Mesodermal cell (in vitro differentiated cells): ENCODE measurements around the gene EYA3.

Experiments
- H3K27ac ChIP-seq: 2 replicates; pipeline ENCODE4 v1.7.0; 2013; ENCODE audit warnings: mild to moderate bottlenecking, low read depth, low read length, moderate library complexity; ENCODE audit not compliant: severe bottlenecking
- H3K36me3 ChIP-seq: 2 replicates; pipeline ENCODE4 v1.7.1; 2013; ENCODE audit warnings: mild to moderate bottlenecking, low read length, moderate library complexity; ENCODE audit not compliant: control insufficient read depth, insufficient read depth
- H3K4me1 ChIP-seq: one replicate; pipeline ENCODE4 v1.7.1; 2013; ENCODE audit warnings: mild to moderate bottlenecking, low read length; ENCODE audit not compliant: insufficient read depth, control insufficient read depth, poor library complexity, severe bottlenecking
- H3K4me3 ChIP-seq: 2 replicates; pipeline ENCODE4 v1.7.0; 2013; ENCODE audit warnings: low read length, control low read depth, mild to moderate bottlenecking; ENCODE audit not compliant: insufficient read depth, poor library complexity, severe bottlenecking; ENCODE audit errors: extremely low read depth
- H3K9me3 ChIP-seq: 2 replicates; pipeline ENCODE4 v1.7.1; 2013; ENCODE audit warnings: mild to moderate bottlenecking, low read length, moderate library complexity; ENCODE audit not compliant: control insufficient read depth
- WGBS, 2 experiments: methylation state at CpG; one replicate each; pipeline ENCODE4 v1.1.5; 2013; ENCODE audit warnings: missing lambda C conversion rate in 2 of 2; ENCODE audit not compliant: insufficient coverage in 2 of 2; 5-methylcytosine and 5-hydroxymethylcytosine counted together

Gene EYA3

GRCh38 chr1:27992276-27992675 is 96.1 kb downstream of the EYA3 start:
- no peak overlapping the region for H3K4me3 ChIP-seq
- peak overlapping the region; percentile 45 for H3K27ac ChIP-seq
- H3K9me3 ChIP-seq, result no peaks in the 10 kb centered on the region
- 84 to 85% methylated on average over 6 of the region's 6 CpGs for WGBS, 2 experiments
- H3K4me1 ChIP-seq, result peaks cover 8% of the 10 kb centered on the region
- peaks cover 87% of the 10 kb centered on the region for H3K36me3 ChIP-seq

- H3K4me1 ChIP-seq, result peaks cover 8% of the 10 kb centered on the region
- H3K36me3 ChIP-seq, result peaks cover 83% of the 10 kb centered on the region
- WGBS, 2 experiments, result 78 to 100% methylated on average over 2 of the region's 3 CpGs
- no peak overlapping the region for H3K4me3 ChIP-seq
- no peak overlapping the region for H3K27ac ChIP-seq
- no peaks in the 10 kb centered on the region for H3K9me3 ChIP-seq
Measured at GRCh38 chr1:27990920-27991537, 97.4 kb downstream of the EYA3 start.

- Histone ChIP-seq H3K9me3 (no peaks in the 10 kb centered on the region), H3K4me3 (no peak overlapping the region), H3K27ac (no peak overlapping the region), H3K36me3 (peaks cover 42% of the 10 kb centered on the region), H3K4me1 (no peaks in the 10 kb centered on the region)
- 83 to 88% methylated on average over 1 to 3 of the region's 3 CpGs for WGBS, 2 experiments
Measured at GRCh38 chr1:27981145-27981544, 107.3 kb downstream of the EYA3 start.

GRCh38 chr1:27980216-27980845 is 108.1 kb downstream of the EYA3 start:
- WGBS, 2 experiments, result 100% methylated on average over 1 of the region's 1 CpG; no CpG with 5 or more reads in 1 of the 2 experiments
- H3K27ac ChIP-seq, result no peak overlapping the region
- no peaks in the 10 kb centered on the region for H3K9me3 ChIP-seq
- no peaks in the 10 kb centered on the region for H3K4me1 ChIP-seq
- no peak overlapping the region for H3K4me3 ChIP-seq
- peaks cover 38% of the 10 kb centered on the region for H3K36me3 ChIP-seq

GRCh38 chr1:27979859-27980201 is 108.6 kb downstream of the EYA3 start:
- Histone ChIP-seq H3K4me1 (no peaks in the 10 kb centered on the region), H3K9me3 (no peaks in the 10 kb centered on the region), H3K27ac (no peak overlapping the region), H3K36me3 (peaks cover 37% of the 10 kb centered on the region), H3K4me3 (no peak overlapping the region)
- WGBS, 2 experiments, result 90 to 95% methylated on average over 2 of the region's 2 CpGs

GRCh38 chr1:27979151-27979858 is 109.1 kb downstream of the EYA3 start:
- WGBS, 2 experiments, result 100% methylated on average over 1 of the region's 1 CpG; no CpG with 5 or more reads in 1 of the 2 experiments
- Histone ChIP-seq H3K4me3 (no peak overlapping the region), H3K4me1 (no peaks in the 10 kb centered on the region), H3K36me3 (peaks cover 37% of the 10 kb centered on the region), H3K27ac (no peak overlapping the region), H3K9me3 (no peaks in the 10 kb centered on the region)

GRCh38 chr1:27974417-27974781 is 114.0 kb downstream of the EYA3 start:
- no peaks in the 10 kb centered on the region for H3K9me3 ChIP-seq
- no peak overlapping the region for H3K4me3 ChIP-seq
- H3K4me1 ChIP-seq, result peaks cover 6% of the 10 kb centered on the region
- peaks cover 60% of the 10 kb centered on the region for H3K36me3 ChIP-seq
- no peak overlapping the region for H3K27ac ChIP-seq

GRCh38 chr1:27973771-27974416 is 114.5 kb downstream of the EYA3 start:
- peaks cover 6% of the 10 kb centered on the region for H3K4me1 ChIP-seq
- no peaks in the 10 kb centered on the region for H3K9me3 ChIP-seq
- H3K27ac ChIP-seq, result no peak overlapping the region
- peaks cover 58% of the 10 kb centered on the region for H3K36me3 ChIP-seq
- no peak overlapping the region for H3K4me3 ChIP-seq
- WGBS, 2 experiments, result 86 to 92% methylated on average over 2 of the region's 4 CpGs

- Histone ChIP-seq H3K4me1 (peaks cover 6% of the 10 kb centered on the region), H3K36me3 (peaks cover 60% of the 10 kb centered on the region), H3K27ac (no peak overlapping the region), H3K9me3 (no peaks in the 10 kb centered on the region), H3K4me3 (no peak overlapping the region)
- WGBS, 2 experiments, result 92 to 96% methylated on average over 2 to 4 of the region's 4 CpGs
Measured at GRCh38 chr1:27972141-27972540, 116.3 kb downstream of the EYA3 start.

- Histone ChIP-seq H3K4me3 (no peak overlapping the region), H3K9me3 (no peaks in the 10 kb centered on the region), H3K4me1 (peaks cover 6% of the 10 kb centered on the region), H3K27ac (no peak overlapping the region), H3K36me3 (peaks cover 59% of the 10 kb centered on the region)
Measured at GRCh38 chr1:27971674-27972073, 116.7 kb downstream of the EYA3 start.

GRCh38 chr1:27970401-27970800 is 118.0 kb downstream of the EYA3 start:
- peaks cover 53% of the 10 kb centered on the region for H3K36me3 ChIP-seq
- 86 to 92% methylated on average over 3 to 6 of the region's 6 CpGs for WGBS, 2 experiments
- H3K4me3 ChIP-seq, result no peak overlapping the region
- no peak overlapping the region for H3K27ac ChIP-seq
- H3K9me3 ChIP-seq, result no peaks in the 10 kb centered on the region
- H3K4me1 ChIP-seq, result peaks cover 6% of the 10 kb centered on the region
